GM21529 (cell line): ENCODE measurements around the gene VWA5B1.

Experiments
- ATAC-seq: cut with Tn5 transposase; IDR thresholded peaks from one replicate; pipeline ENCODE4 v1.9.1; 2021; ENCODE audit not compliant: unreplicated experiment

VWA5B1 gene

DNA sequence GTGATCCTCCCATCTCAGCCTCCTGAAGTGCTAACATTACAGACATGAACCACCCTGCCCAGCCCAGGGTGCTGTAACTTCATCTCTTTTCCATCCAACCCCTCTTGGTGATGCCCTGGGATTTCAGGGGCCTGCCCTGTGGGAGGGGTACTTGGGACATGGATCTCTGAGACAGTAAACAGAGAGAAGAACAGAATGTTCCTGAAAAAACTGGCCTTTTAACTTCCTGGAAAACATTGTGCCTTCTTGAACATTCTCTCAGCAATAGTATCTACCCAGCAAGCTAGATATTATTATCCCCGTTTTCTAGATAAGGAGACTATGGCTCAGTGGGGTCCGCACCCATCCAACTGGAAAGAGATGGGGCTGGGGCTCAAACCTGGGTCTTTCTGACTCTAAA, 57.0 kb downstream of the VWA5B1 start:
- no peak for ATAC-seq

DNA sequence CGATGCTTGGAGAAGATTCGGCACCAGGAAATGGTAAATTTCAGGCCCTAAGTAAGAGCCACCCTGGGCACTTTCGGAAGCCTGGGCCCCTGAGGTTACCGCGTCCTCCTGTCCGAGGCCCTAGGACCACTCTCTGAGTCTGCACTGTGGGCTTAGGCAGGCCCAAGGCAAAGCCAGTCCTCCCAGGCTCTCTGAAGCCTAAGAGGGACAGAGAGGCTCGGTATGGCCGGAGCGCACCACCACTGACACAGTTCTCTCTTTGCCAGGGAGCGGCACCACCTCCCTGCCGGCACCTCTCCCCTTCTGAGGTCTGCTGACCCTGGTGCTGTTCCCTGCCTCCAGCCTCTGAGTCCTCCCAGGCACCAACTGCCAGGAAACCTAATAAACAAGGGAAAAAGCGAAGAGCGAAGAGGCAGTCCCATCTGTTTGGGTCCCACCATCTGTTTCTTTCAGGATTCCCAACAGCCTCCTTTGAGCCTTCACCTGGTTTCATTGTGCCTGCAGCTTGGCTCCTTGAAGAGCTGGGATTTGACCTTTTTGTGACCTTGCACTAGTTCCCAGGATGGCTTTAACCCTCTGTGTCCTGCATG, 57.7 kb downstream of the VWA5B1 start:
- no peak for ATAC-seq

GRCh38 chr1:20349561-20349960, 58.9 kb downstream of the VWA5B1 start:
- ATAC-seq = no peak

DNA sequence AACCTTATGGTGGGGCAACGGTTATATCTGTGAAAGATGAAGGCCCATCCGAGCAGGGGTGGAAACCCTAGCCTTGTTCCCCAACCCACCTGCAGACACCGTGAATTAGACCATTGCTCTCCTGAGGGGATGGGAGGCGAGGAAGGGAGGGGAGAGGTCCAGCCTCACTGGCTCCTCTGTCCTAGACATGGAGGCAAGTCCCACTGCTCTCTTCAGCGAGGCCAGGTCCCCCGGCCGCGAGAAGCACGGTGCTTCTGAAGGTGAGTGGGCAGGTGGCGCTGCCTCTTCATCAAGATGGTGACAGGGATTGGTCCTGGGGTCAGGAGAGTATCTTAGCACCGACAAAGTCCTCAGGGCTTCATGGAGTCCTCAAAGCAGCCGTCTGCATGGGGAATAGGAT, 59.3 kb downstream of the VWA5B1 start:
- ATAC-seq = no peak

GRCh38 chr1:20350421-20350820, 59.7 kb downstream of the VWA5B1 start:
- ATAC-seq = no peak

- ATAC-seq = no peak
These were observed 61.4 kb downstream of the VWA5B1 start for GRCh38 chr1:20351911-20352701.

DNA sequence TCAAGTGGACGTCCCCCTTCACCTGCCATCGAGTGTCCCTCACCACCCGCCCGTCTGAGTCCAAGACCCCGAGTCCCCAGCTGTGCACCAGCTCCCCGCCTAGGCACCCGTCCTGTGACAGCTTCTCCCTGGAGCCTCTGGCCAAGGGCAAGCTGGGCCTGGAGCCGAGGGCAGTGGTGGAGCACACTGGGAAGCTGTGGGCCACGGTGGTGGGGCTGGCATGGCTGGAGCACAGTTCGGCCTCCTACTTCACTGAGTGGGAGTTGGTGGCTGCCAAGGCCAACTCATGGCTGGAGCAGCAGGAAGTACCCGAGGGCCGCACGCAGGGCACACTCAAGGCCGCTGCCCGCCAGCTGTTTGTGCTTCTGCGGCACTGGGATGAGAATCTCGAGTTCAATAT, 63.2 kb downstream of the VWA5B1 start:
- ATAC-seq = no peak

- no peak for ATAC-seq
These were observed 63.9 kb downstream of the VWA5B1 start for GRCh38 chr1:20354610-20355009.

DNA sequence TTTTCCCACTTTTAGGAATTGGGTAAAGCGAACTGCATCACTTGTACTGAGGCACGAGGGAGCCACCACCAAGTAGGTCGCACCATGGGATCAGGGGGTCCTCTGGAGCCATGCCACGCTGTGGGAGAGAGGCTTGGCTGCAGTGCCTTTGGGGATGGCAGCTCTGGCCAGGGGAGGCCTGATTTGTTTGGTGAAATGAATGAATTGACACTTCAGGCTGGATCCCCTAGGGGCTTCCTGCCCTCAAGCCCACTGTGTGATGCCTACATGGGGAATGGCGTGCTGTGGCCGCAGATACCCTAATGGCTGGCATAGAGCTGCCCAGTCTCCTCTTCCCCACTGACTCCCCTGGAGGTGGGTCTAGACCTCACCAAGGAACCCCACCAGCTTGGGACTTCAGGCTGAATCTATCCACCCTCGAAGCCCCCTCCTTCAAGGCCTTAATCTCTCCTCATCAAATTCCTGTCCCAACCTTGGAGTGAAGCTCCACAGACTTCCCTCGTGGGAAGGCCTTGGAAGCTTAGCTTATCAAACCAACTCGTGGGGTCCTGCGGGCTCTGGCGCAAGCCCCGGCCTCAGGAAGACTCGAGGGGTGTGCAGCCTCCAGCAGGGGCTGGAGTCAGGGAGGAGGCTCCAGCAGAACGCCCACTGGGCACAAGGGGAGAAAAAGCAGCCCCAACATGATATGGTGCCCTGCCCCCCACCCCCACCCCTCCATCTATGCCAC, 64.6 kb downstream of the VWA5B1 start:
- no peak for ATAC-seq

DNA sequence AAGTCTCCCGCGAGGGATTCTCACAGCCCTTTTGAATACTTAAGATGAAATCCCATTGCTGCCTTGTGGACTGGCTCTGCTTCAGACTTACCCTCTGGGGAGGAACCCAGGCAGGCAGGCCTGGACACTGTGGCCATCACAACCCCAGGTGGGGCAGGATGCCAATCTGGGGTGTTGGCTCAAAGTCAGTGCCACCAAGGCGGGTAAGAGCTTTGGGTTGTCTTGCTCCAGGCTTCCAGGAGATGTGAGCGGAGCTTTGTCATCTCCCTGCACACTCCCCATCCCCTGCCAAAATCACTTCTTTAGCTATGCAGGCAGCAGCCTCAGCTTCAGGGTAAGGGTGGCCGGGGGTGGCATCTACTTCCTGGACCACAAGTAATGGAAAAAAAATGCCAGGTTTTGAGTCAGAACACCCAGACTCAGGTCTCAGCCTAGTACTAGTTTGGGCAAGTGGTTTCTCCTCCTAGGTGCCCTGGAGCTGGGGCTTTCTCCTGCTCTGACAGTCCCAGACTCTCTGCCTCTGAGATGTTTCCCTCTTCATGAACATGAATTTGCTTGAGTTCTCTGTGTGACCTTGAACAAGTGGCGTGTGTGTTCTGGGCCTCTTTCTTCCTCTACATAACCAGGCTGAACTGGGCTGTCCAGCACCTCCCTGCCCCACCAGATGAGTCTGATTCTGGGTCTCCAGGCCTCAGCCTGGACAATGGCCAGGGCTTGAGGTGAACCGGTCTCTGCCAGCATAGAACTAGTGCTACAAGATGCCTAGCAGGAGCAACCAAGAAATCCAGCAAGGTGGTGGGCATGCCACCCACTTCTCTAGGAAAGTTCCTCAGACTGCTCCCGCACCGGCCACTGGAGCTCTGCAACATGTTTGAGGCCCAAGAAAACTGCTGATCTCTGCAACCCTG, 65.4 kb downstream of the VWA5B1 start:
- ATAC-seq = no peak

- no peak for ATAC-seq
These were observed 66.3 kb downstream of the VWA5B1 start for GRCh38 chr1:20356850-20357459.

- no peak for ATAC-seq
These were observed 67.1 kb downstream of the VWA5B1 start for GRCh38 chr1:20357796-20358195.

GRCh38 chr1:20358761-20359263, 68.1 kb downstream of the VWA5B1 start:
- ATAC-seq = no peak

- ATAC-seq = no peak
These were observed 69.0 kb downstream of the VWA5B1 start for GRCh38 chr1:20359451-20360330.

DNA sequence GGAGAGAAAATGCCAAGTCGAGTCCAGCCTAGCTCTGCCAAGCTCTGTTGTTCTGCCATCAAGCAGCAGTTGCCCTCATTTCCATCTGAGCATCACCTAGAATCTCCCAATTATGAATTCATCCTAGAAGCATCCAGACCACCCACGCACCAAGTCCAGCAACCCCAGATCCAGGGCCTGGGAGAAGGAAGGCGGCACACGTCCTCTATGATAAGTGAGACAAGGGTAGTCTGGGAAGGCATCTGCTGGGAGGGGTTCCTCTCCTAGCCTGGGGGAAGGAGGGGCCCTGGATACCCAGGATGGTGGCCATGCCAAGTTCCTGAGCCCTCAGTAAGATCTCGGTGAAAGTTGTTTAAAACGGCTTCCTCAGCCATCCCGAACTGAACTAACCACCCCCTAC, 70.7 kb downstream of the VWA5B1 start:
- ATAC-seq = no peak

GRCh38 chr1:20361805-20362381, 71.2 kb downstream of the VWA5B1 start:
- ATAC-seq = no peak

- no peak for ATAC-seq
These were observed 72.2 kb downstream of the VWA5B1 start for GRCh38 chr1:20362856-20363255.

DNA sequence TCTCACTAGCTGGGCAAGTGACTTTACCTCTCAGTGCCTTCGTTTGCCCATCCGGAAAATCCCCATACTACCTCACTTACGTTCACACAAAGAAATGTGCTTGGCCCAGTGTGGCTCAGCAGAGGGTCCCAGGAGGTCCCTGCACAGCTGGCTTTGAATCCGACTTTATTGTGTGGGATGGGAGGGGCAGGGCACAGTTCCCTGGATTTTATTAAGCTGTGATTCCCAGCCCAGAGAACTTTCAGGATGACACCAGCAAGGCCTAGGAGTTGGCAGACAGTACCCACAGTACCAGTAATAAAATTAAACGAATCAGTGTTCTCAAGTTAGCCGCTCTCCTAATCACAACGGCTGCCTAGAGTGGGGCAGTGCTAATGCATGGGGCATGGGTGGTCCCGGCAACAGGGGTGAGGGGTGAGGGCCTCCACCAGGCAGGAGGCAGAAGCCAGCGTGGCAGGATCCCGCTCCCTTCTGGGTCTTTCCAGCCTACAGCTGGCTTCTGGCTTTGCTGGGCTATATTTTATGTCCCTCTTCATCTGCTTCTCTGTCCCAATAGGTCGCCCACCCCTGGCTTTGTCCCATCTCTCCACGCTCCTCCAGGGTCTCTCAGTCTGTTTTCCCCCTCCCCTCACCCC, 74.9 kb downstream of the VWA5B1 start:
- no peak for ATAC-seq

DNA sequence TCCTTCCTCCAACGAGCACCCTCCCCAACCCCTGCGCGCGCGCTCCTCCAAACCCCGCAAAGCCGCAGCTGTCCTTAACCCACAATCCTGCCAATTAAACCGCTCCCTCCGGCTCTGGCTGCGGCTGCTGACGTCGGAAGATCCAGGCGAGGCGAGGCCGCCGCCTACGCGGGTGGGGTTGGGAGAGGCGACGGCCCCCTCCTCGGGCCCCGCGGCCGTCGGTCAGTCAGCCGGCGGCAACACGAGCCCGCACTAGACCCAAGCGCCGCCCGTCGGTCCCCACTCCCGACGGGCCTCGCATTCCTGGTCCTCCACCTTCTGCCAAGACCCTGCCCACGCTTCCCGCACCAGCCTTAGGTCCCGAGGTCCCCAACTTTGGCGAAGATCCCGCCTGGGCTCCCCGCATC, 75.4 kb downstream of the VWA5B1 start:
- no peak for ATAC-seq
